H9 (cell line): ENCODE results near the gene MRTFA. TPM values are rescaled to one million over a fixed set of nuclear protein-coding genes. Genes with fewer than 3 reads are reported as not detected.

ENCODE experiments used
- DNase-seq: peaks from one replicate; pipeline ENCODE4 v3.0.0-alpha.2; 2017
- H2AFZ ChIP-seq: one replicate; pipeline ENCODE4 v1.6.1; 2013; ENCODE audit warnings: mild to moderate bottlenecking, low read length, control low read depth, moderate library complexity
- H2AK5ac ChIP-seq: 2 replicates; pipeline ENCODE4 v1.6.1; 2013; ENCODE audit warnings: low read length, control low read depth, mixed read lengths; ENCODE audit not compliant: insufficient read length
- H2BK120ac ChIP-seq: one replicate; pipeline ENCODE4 v1.6.1; 2013; ENCODE audit warnings: low read depth, mild to moderate bottlenecking, low read length, control low read depth, inconsistent platforms; ENCODE audit not compliant: poor library complexity, severe bottlenecking
- H2BK12ac ChIP-seq: 2 replicates; pipeline ENCODE4 v1.6.1; 2013; ENCODE audit warnings: low read length, control low read depth, mixed read lengths, low read depth; ENCODE audit not compliant: insufficient read length
- H2BK15ac ChIP-seq: 2 replicates; pipeline ENCODE4 v1.6.1; 2013; ENCODE audit warnings: low read depth, low read length, control low read depth
- H2BK20ac ChIP-seq: one replicate; pipeline ENCODE4 v1.6.1; 2013; ENCODE audit warnings: low read depth, mild to moderate bottlenecking, low read length, control low read depth, inconsistent platforms; ENCODE audit not compliant: poor library complexity, severe bottlenecking
- H2BK5ac ChIP-seq: 2 replicates; pipeline ENCODE4 v1.6.1; 2013; ENCODE audit warnings: low read length, control low read depth, mixed read lengths; ENCODE audit not compliant: insufficient read length
- H3K14ac ChIP-seq: 2 replicates; pipeline ENCODE4 v1.6.1; 2013; ENCODE audit warnings: low read length, control low read depth; ENCODE audit not compliant: insufficient read depth
- H3K18ac ChIP-seq: 2 replicates; pipeline ENCODE4 v1.6.1; 2013; ENCODE audit warnings: low read depth, mild to moderate bottlenecking, mixed read lengths, low read length, control low read depth; ENCODE audit not compliant: insufficient read length
- H3K23ac ChIP-seq: 2 replicates; pipeline ENCODE4 v1.6.1; 2013; ENCODE audit warnings: low read length, control low read depth, mixed read lengths, low read depth; ENCODE audit not compliant: insufficient read length
- H3K23me2 ChIP-seq: 2 replicates; pipeline ENCODE4 v1.6.1; 2013; ENCODE audit warnings: low read depth, mild to moderate bottlenecking, mixed read lengths, low read length, control low read depth; ENCODE audit not compliant: insufficient read length, poor library complexity, severe bottlenecking
- H3K27ac ChIP-seq: 2 replicates; pipeline ENCODE4 v1.5.1; 2013; ENCODE audit warnings: low read length, control low read depth, mixed read lengths, low read depth; ENCODE audit not compliant: insufficient read length
- H3K27me3 ChIP-seq: 2 replicates; pipeline ENCODE4 v1.6.1; 2013; ENCODE audit warnings: low read length, control low read depth, inconsistent platforms; ENCODE audit not compliant: insufficient read depth
- H3K4ac ChIP-seq: 2 replicates; pipeline ENCODE4 v1.6.1; 2013; ENCODE audit warnings: low read depth, mild to moderate bottlenecking, control low read depth, inconsistent platforms, low read length, moderate library complexity
- H3K4me1 ChIP-seq: 2 replicates; pipeline ENCODE4 v1.6.1; 2013; ENCODE audit warnings: low read length, control low read depth, inconsistent platforms; ENCODE audit not compliant: insufficient read depth
- H3K4me2 ChIP-seq: 2 replicates; pipeline ENCODE4 v1.6.1; 2013; ENCODE audit warnings: low read length, control low read depth, mixed read lengths; ENCODE audit not compliant: insufficient read length, insufficient read depth
- H3K56ac ChIP-seq: 2 replicates; pipeline ENCODE4 v1.6.1; 2013; ENCODE audit warnings: low read depth, mild to moderate bottlenecking, mixed read lengths, low read length, control low read depth; ENCODE audit not compliant: insufficient read length
- H3K79me1 ChIP-seq: 2 replicates; pipeline ENCODE4 v1.6.1; 2013; ENCODE audit warnings: low read depth, mild to moderate bottlenecking, moderate library complexity, low read length, control low read depth, inconsistent platforms; ENCODE audit not compliant: insufficient read depth, poor library complexity, severe bottlenecking
- H3K79me2 ChIP-seq: 2 replicates; pipeline ENCODE4 v1.6.1; 2013; ENCODE audit warnings: low read length, control low read depth, inconsistent platforms; ENCODE audit not compliant: insufficient read depth
- H3K9ac ChIP-seq: 2 replicates; pipeline ENCODE4 v1.6.1; 2013; ENCODE audit warnings: low read length, control low read depth, mixed read lengths; ENCODE audit not compliant: insufficient read length; ENCODE audit errors: extremely low read depth
- H3K9me3 ChIP-seq: one replicate; pipeline ENCODE4 v1.6.1; 2013; ENCODE audit warnings: low read depth, low read length, inconsistent platforms; ENCODE audit not compliant: control insufficient read depth
- H3T11ph ChIP-seq: one replicate; pipeline ENCODE4 v1.6.1; 2013; ENCODE audit warnings: mild to moderate bottlenecking, low read length, control low read depth, inconsistent platforms
- H4K20me1 ChIP-seq: one replicate; pipeline ENCODE4 v1.6.1; 2013; ENCODE audit not compliant: control insufficient read depth, insufficient read length, insufficient read depth
- H4K5ac ChIP-seq: 2 replicates; pipeline ENCODE4 v1.6.1; 2013; ENCODE audit warnings: low read depth, mild to moderate bottlenecking, mixed read lengths, low read length, control low read depth; ENCODE audit not compliant: insufficient read length
- H4K8ac ChIP-seq: replicated peaks from 2 replicates; pipeline ENCODE4 v1.6.1; 2013; ENCODE audit warnings: low read length, control low read depth, mixed read lengths, low read depth; ENCODE audit not compliant: insufficient read length
- H4K91ac ChIP-seq: 2 replicates; pipeline ENCODE4 v1.6.1; 2013; ENCODE audit warnings: low read depth, mild to moderate bottlenecking, moderate library complexity, mixed read lengths, low read length, control low read depth; ENCODE audit not compliant: insufficient read length
- H3K27ac Mint-ChIP-seq, 3 experiments: 2 replicates in 2 of 3; 3 replicates in 1 of 3; pipeline ENCODE4 v1.8.0; 2020 to 2021; ENCODE audit warnings: mixed read lengths in 3 of 3, mild to moderate bottlenecking in 1 of 3, moderate library complexity in 1 of 3
- H3K27me3 Mint-ChIP-seq: 2 replicates; pipeline ENCODE4 v1.8.0; 2021; ENCODE audit warnings: low read depth, mild to moderate bottlenecking, moderate library complexity, mixed read lengths
- H3K36me3 Mint-ChIP-seq, 3 experiments: 2 replicates in 2 of 3; 3 replicates in 1 of 3; pipeline ENCODE4 v1.8.0; 2020 to 2021; ENCODE audit warnings: low read depth in 3 of 3, mixed read lengths in 3 of 3; ENCODE audit not compliant: insufficient read depth in 1 of 3
- H3K4me1 Mint-ChIP-seq, 2 experiments: 2 replicates each; pipeline ENCODE4 v1.8.0; 2020; ENCODE audit warnings: mixed read lengths in 2 of 2
- H3K4me3 Mint-ChIP-seq, 2 experiments: 2 replicates in 1 of 2; 3 replicates in 1 of 2; pipeline ENCODE4 v1.8.0; 2020 to 2021; ENCODE audit warnings: mild to moderate bottlenecking in 2 of 2, mixed read lengths in 2 of 2, moderate library complexity in 1 of 2
- H3K9me3 Mint-ChIP-seq, 2 experiments: 2 replicates in 1 of 2; 3 replicates in 1 of 2; pipeline ENCODE4 v1.8.0; 2020; ENCODE audit warnings: mild to moderate bottlenecking in 2 of 2, mixed read lengths in 2 of 2, moderate library complexity in 1 of 2
- WGBS: extraction: QIAGEN DNeasy Blood & Tissue Kit; methylation state at CpG from one replicate; pipeline ENCODE4 v1.1.7; 2013; ENCODE audit warnings: missing lambda C conversion rate, low lambda C conversion rate, mixed read lengths; ENCODE audit not compliant: insufficient read length; ENCODE audit errors: extremely low coverage; 5-methylcytosine and 5-hydroxymethylcytosine counted together
- total RNA-seq: library from RNA; stranded (reverse); gene quantifications from 2 replicates; pipeline ENCODE4 v1.2.1, GENCODE V29; 2021
- TF ChIP-seq, protein P1 (sequence below): fragments of 200-600 bp; sonication (generic); conservative IDR thresholded peaks from 3 replicates; pipeline ENCODE4 v1.8.0; 2021; ENCODE audit warnings: antibody characterized with exemption, mild to moderate bottlenecking

The MRTFA gene
- total RNA-seq, 1 experiment from 2014 or later = 38.1 TPM

DNA sequence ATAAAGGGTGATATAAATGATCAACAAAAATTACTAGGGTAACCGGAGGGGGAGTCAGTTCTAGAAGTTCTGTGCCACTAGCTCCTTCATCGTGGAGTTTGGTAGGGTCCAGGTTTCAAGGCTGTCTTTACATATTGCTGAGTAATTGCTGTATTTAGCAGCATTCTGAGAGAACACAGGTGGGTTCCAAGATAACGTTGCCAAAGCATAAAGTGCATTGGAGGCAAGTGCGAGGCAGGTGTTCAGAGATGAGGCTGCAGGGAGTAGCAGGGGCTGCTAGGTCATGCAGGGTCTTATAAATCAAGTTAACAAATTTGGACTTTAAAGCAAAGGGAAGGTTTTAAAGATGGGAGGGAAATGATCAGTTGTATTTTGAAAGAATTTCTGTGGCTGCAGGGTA lies 248.3 kb downstream of the MRTFA start:
- Mint-ChIP-seq H3K4me3 (no peak overlapping the region), H3K27me3 (no peaks in the 10 kb centered on the region), H3K9me3 (no peaks in the 10 kb centered on the region), H3K4me1 (peaks cover 0 to 10% of the 10 kb centered on the region in 2 experiments), H3K27ac (peak overlapping the region in 1 of 3 experiments; percentile 8; a peak in 3 of 7 replicates), H3K36me3 (peaks cover 0 to 5% (median 0%) of the 10 kb centered on the region in 3 experiments; a peak in 4 of 7 replicates)
- no peaks in the 10 kb centered on the region for H3K79me2 ChIP-seq
- H3K4ac ChIP-seq = no peak overlapping the region
- H3K23me2 ChIP-seq = no peaks in the 10 kb centered on the region
- no peak overlapping the region for H3K23ac ChIP-seq
- no peak overlapping the region for H2AK5ac ChIP-seq
- H3K4me1 ChIP-seq = no peaks in the 10 kb centered on the region
- no peak overlapping the region for H2BK20ac ChIP-seq
- H3K9ac ChIP-seq = no peak overlapping the region
- H2AFZ ChIP-seq = no peak overlapping the region
- no CpG with 5 or more reads among the region's 4 CpGs for WGBS
- H3K27me3 ChIP-seq = no peaks in the 10 kb centered on the region
- no peak overlapping the region for H3K27ac ChIP-seq
- H4K91ac ChIP-seq = no peak overlapping the region
- H4K20me1 ChIP-seq = no peaks in the 10 kb centered on the region
- DNase-seq = no peak
- H2BK15ac ChIP-seq = no peak overlapping the region
- no peaks in the 10 kb centered on the region for H3K9me3 ChIP-seq
- no peak overlapping the region for H3K4me2 ChIP-seq
- H2BK12ac ChIP-seq = no peak overlapping the region
- no peak overlapping the region for H2BK120ac ChIP-seq
- no peak overlapping the region for H2BK5ac ChIP-seq
- H3K14ac ChIP-seq = no peak overlapping the region
- no peak overlapping the region for H4K8ac ChIP-seq
- H3K79me1 ChIP-seq = no peaks in the 10 kb centered on the region
- no peak overlapping the region for H4K5ac ChIP-seq
- no peak overlapping the region for H3T11ph ChIP-seq
- H3K18ac ChIP-seq = no peak overlapping the region
- TF ChIP-seq, protein P1, sequence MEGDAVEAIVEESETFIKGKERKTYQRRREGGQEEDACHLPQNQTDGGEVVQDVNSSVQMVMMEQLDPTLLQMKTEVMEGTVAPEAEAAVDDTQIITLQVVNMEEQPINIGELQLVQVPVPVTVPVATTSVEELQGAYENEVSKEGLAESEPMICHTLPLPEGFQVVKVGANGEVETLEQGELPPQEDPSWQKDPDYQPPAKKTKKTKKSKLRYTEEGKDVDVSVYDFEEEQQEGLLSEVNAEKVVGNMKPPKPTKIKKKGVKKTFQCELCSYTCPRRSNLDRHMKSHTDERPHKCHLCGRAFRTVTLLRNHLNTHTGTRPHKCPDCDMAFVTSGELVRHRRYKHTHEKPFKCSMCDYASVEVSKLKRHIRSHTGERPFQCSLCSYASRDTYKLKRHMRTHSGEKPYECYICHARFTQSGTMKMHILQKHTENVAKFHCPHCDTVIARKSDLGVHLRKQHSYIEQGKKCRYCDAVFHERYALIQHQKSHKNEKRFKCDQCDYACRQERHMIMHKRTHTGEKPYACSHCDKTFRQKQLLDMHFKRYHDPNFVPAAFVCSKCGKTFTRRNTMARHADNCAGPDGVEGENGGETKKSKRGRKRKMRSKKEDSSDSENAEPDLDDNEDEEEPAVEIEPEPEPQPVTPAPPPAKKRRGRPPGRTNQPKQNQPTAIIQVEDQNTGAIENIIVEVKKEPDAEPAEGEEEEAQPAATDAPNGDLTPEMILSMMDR = no peak
- no peak overlapping the region for H3K56ac ChIP-seq
